Muscle of arm (tissue), 12 donors: ENCODE measurements around the gene SH2D5. TPM values are rescaled to one million over a fixed set of nuclear protein-coding genes. Genes with fewer than 3 reads are reported as not detected.
"Not testable (repeated sequence)": the region's sequence is repeated elsewhere in the genome, so short reads cannot be mapped to it uniquely, and the experiment has no call there.

ENCODE experiments used
- DNase-seq: peaks from one replicate; pipeline ENCODE4 v3.0.0-alpha.2; 2013
- polyA plus RNA-seq, 12 donors: library from polyadenylated mRNA; unstranded; fragments of 120-200 nt; gene quantifications; one replicate each; pipeline ENCODE4 v1.2.1, GENCODE V29; 2013; ENCODE audit not compliant: insufficient read length in 12 of 12

Gene SH2D5
- polyA plus RNA-seq, 12 donors: 0.10 to 0.62 (median 0.38) TPM; not detected in 2

DNA sequence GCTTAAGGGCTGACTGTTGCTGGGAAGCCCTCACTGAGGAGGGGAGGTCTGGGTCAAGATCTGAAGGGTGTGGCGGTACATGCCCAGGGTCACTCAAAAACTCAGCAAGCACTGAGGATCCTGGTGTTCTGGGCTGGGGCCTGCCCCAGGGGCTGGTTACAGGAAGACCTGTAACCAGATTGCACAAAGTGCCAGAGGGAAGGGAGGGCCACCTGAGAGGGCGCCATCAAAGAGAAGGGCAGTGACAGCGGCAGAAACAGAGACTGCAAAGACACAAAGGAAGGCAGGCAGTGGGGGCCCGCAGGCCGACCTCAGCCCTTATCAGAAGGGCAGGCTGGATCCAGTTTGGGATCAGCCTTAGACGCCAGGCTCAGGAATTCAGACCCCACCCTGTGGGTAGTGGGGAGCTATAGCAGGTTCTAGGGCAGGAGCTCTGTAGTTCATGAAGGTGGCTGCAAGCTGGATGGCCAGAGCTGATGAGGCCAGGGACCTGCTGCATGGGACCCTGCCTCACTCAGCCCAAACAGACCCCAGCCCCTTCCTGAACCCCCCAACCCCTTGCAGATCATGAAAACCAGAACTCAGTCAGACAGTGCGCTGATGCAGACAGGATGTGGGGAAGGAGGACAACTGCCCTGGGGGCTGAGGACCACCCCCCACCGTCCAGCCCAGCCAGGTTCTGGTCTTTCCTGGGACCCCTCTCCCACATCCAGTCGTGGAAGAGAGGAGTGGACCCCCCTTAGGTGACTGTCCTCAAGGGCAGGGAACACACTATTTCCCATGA, 3.9 kb downstream of the SH2D5 start:
- DNase-seq: no peak

DNA sequence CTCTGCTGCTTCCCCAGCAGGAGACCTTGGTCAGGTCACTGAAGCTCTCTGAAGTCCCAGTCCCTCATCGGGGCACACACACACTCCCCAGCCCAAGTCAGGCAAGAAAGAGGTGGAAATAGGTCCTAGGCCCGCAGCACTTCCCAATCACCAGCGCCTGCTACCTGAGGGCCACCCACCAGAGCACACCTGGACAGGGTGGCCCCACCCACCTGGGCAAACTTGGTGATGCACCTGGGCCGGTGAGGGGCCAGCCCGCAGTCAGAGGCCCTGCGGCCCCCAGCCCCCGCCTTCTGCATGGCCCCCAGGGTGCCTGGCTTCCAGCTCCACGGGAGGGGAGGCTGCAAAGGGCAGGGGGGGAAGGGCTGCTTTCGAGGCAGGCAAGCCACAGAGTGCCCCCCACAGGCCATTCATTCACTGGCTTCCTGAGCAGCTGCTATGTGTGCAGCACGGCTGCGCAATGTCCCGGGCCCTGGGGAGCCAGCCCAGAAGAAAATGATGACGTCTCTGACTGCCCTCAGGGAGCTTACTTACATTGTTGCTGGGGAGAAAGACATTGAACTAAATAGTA, 4.7 kb downstream of the SH2D5 start:
- no peak for DNase-seq

DNA sequence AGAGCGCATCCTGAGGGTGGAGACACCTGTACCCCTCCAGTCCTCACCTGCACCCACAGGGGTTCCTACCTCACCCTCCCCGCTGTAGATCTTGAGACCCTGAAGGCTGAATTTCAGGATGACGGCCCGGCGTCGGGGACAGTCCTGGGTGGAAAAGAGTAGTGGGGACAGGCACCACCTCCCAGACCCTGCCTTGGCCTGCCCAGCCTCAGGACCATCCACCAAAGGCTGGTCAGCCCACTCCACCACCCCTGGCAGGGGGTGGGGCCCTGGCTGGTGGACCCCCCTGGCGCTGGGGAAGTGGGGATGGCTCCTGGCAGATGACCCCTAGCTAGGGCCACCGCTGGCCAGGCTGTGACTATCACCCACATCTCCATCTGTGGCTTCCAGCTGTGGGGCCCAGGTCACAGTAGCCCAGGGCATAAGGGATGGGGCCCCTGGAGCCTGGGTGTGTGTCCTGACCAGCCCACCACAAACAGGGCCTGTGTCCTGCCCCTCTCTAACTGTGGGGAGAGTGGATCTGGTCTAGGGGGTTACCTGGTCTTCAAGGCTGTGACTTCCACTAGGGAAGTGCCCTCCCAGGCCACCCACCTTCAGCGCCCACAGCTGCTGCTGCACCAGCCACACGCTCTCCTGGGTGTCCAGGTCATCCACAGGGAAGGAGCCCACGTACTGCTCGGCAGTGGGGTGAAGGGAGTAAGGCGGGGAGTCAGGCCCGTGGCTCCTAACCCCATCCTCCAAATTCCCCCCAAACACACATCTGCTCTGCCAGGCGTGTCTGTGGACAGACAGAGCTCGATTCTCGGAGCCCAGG, 5.4 kb downstream of the SH2D5 start:
- no peak for DNase-seq

DNA sequence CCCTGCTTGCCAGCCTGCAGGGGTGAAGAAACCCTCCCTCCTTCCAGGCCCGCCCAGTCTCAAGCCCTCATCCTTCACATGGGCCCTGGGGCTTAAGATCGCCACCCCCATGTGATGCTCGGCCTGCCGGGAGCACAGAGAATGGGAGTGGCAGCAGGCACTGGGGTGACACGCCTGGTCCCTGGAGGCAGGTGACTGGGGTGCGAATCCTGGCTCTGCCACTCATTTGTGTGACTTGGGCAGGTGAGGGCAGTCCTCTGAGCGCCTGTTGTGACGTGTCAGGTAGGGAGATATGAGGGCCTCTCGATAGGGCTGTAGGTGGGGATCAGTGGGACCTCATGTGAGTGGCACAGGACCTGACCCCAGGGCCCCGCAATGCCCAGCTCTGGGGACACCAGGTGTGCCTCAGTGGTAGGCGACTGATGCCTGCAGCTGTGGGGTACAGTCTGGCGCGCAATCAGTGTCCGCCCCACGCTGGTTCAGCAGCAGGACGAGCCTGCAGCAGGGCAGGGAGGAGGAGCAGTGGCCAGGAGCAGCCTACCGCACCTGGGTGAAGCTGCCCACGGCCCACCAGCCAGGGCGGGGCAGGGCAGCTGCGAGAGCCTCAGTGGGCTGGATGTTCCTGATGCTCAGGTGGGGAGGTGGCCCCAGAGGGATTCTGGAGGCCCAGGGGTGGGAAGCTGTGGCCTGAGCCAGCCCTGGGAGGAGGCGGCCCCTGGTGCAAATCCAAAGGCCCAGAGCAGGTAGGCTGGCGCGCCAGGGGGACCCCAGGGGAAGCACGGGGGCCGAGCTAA, 6.2 kb downstream of the SH2D5 start:
- no peak for DNase-seq

DNA sequence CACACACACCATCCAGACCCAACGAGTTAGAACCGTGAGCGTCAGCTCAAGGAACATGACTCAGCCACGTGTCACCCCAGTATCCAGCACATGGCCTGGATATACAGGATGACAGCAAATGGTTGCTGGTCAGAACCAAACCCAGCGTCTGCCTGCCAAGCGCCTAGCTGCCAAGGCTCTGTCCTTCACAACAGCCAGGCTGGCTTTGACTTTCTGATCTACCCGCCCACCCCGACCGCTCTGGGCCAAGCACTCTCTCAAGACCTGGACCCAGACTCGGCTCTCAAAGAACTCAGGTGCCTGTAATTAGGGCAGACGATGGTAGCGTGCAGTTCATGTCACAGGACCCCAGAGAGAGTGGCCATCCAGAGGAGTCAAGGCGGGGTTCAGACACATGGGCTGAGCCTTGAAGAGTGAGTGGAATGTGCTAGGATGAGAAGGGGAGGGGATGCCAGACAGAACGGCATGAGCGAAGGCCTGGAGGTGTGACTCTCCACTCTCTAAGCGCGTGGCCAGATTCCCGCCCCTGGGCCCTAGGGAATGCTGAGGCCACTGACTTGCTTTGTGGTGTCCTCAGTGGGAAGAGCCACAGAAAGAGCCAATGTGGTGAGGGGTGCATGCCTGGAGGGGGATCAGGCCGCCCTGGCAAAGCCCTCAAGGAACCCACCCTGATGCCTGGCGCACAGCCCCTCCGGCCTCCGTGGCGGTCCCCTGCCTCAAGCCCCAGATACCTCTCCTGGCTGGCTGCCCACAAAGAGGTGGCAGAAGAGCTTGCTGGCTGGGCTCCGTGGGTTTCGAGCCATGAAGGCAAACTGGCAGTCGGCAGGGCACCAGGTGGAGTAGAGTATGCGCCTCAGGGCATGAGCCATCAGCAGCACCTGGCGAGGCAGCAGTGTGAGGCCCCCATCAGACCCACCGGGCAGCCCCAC, 7.0 kb downstream of the SH2D5 start:
- no peak for DNase-seq

DNA sequence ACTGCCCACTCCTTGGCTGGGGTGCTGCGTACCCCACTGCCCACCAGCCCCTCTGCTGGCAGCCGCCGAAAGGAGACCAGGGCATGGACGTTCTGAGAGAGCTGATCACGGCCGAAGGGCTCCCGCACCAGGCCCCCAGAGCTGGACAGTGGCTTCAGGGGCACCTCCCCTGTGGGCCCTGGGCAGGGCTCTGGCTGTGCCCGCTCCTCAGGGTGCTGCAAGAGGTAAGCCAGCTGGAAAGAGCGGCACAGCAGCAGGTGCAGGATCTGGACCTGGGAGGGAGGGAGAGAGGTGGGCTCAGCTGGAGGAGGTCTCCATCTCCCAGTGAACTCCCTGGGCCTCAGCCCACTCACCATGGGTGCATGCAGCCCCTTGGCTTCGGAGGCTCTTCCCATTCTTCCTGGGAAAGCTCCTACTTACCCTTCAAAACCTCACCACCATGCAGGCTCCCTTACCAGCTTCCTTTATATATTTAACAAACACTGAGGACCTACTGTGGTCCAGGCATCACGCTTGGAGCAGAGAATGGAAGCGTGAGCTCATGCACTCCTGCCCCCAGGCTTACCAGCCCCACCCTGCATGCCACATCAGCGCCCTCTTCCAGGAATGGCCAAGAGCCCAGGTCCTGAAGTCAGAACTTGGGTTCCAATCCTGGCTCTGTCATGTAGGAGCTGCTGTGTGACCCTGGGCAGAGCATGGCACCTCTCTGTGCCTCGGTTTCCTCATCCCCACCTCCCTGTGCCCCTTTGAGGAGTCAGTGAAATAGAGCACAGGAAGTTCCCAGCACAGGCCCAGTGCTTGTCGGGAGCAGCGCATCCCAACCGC, 7.9 kb downstream of the SH2D5 start:
- no peak for DNase-seq

DNA sequence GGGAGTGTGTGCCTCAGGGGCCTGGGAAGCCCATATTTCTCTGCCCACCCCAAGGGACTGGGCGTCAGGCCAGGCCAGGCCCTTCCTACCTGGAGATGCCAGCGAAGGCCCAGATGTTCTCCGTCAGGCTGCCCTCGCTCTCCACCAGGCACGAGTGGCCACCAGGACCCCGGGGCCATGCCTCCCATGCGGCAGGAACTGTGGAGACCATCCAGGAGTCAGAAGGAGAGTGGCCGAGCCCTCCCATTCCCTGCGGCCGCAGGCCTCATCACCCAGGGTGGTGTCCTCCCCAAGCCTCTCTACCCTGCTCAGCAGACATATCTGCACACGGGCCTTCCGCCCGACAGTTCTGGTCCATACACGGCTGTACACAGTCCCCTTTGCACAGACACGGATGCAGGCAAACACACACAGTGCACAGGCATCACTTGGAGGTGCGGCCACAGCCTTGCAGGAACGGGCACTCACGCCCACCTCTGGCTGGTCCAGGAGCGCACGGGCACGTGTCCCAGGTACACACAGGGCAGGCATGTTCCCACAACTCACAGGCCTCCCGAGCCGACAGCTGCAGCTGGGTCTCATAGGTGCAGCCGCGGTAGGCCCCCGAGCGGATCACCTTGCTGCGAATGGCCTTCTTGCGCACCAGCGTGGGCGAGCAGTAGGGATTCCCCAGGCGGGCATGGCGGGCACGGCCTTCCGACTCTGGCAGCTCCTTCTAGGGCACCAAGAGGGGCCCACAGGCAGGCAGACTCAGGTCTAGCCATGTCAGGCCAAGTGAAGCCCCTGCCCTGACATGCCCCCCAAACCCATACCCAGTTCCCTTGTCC, 8.8 kb downstream of the SH2D5 start:
- DNase-seq: no peak

DNA sequence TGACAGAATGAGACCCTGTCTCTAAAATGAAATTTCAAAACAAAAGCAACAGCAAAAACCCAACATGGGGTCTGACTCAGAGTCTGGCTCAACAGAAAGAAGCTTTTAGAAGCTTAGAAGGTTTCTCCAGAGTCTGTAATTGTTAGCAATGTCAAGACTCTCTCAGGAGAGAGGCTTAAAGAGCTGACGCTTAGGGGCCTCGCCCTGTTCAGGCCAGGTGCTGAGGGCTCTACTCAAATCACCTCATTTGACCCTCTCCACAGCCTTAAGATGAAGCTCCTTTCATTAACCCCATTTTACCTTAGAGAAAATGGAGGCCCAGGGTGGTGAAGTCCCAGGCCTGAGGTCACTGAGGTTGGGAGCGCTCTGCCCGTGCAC, 9.4 kb downstream of the SH2D5 start:
- no peak for DNase-seq

DNA sequence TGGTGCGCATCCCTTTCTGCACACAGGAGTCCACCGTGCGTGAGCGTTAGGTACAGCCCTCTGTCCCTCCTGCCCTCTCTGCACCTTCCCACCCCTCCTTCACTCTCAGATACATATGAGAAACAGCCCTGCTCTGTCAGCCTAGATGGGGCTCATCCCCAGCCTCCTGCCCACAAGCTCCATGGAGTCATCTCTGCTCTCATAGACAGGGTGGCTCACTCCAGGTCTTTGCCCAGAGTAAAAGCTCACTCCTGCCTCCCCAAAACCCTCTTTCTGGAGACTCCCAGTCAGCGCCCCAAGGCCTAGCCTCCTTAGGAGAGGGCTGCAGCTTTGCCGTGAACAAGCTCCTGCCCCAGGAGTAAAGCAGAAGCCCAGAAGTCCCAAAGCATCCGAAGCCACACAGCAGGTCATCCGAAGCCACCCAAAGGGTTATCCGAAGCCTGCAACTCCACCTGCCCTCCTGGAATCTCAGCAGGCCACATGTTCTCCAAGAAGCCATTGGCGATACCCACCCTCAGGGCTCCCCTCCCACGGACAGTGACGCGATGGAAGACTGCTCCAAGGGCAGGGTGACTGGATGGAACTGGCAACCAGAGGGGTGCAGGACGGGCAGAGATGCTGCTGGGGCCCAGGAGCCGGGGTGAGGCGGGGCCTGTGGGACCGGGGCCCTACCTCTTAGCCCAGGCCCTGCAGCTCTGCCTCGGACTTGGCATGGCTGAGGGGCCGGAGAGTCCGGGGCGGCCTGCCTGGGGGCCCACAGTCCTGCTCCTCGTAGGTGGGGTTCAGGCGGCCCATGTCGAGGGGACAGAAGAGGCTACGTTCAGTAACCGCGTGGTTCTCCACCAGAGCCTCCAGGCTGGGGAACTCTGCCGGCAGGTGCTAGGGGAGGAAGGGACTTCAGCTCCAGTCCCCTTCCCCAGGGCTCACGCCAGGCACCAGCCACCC, 11.1 kb downstream of the SH2D5 start:
- no peak for DNase-seq

DNA sequence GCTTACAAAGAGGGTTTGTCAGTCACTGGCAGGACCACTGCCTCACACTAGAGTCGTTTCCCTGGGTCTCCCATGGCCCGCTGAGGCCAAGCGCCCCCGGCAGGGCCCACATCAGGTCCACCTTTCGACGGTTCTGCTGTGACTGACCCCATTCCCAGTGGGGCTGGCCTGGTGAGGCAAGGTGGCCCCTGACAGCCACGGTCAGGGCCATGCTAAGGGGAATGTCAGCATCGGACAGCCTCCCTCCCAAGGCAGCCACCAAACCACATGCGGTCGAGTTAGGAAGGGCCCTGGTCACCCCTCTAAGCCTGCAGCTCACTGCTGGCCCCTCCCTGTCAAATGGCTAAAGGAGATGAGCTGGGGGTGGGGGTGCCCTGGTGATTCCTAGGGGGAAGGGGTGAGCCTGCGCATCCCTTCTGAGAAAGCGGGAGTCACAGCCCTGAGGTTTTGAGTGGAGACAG, 11.8 kb downstream of the SH2D5 start:
- no peak for DNase-seq

DNA sequence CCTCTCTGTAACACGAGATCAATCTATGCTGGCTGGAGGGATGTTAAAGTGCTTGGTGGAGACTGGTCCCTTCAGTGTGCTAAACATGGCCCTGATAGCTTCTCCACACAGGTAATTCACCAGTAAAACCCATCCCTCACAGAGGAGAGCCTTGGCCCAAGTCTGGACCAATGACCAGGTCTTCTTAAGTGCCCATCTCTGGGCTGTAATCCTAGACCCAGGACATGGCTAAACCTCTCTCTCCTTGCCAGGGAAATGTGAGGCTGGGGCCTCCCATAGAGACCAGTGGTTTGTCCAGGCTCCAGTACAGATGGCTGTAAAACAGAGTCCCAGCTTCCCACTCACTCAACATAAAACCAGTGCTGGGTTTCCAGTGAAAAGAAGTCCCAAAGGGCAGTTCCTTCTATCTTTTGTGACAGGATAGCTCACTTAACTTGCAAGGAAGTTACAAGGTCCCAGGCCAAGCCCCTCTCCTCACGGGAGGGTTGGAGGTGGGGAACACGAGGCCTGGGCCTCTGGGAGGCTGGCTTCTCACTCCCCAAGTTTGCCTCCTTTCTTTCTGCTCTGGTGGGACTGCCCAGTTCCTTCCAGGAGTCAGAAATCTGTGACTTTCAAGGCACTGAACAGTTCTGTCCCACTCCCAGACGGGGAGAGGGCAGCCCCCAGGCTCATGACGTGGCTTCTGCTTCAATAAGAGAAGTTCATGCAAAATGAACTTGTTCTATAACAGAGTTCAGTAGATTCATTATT, 12.5 kb downstream of the SH2D5 start:
- no peak for DNase-seq

DNA sequence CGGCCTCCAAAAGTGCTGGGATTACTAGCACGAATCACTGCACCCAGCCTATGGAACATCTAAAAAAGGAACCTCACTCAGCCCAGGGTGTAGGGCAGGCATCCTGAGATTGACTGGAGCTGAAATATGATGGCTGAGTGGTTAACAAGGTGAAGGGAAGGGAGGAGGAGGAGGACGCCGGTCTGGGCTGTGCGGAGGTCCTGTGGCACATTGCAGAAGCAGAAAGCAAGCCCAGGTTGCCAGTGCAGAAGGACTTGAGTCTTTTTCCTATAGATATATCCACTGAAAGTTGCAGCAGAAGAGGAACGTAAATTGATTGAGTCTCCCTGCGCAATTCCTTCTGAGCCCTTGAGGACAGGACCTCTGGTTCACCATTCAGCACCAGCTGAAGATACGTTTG, 13.2 kb downstream of the SH2D5 start:
- DNase-seq: no peak

DNA sequence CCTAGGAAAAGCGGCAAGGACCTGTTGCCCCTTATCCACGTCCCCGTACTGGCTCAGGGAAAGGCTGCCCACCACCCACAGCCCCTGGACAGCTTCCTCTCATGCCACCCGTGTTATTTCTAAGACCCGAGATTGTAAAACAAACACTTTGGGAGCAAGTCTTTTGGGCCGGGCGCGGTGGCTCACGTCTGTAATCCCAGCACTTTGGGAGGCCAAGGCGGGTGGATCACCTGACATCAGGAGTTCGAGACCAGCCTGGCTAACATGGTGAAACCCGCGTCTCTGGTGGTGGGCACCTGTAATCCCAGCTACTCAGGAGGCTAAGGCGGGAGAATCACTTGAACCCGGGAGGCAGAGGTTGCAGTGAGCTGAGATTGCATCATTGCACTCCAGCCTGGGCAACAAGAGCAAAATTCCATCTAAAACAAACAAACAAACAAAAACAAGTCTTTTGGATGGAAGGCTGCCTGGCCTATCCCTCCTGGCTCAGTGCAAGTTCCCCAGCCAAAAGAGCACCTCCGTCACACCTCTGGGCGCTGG, 14.1 kb downstream of the SH2D5 start:
- not testable (repeated sequence) for DNase-seq

DNA sequence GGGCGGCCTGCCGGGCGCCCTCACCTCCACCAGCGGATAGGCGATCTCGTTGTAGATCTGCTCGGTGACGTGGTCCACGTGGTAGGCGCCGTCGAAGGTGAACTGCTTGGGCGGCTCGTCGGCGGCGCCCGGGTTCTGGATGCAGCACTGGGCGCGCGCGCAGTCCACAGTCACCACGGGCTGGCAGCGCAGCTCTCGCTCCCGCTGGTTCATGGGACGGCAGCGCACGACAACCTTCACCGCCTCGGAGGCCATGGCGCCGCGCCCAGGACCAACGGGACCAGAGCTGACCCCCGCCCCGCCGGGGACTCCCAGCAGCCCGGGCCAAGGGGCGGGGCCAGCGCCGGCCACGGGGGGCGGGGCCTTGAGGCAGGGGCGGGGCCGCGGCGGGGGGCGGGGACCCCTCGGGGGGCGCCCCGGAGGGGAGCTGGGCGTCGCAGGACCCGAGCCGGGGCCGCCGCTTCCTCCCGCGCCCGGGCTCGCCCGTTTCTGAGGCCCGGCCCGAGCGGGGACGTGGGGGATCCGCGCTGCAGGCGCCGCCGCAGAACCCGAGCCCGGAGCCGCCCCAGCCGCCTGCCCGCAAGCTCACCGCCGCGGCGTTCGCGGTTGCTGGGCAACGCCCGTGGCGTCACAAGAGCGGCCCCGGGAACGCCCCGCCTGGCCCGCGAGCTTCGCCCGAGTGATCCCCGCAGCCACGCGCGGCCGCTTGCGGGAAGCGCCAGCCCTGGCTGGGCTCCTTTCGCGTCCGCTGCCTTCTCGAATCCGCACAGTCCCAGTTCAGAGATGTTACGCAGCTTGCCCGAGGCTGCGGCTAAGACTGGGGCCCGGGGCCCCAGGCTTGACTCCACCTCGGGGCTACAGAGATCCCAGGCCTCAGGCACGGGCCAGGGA, 14.8 kb downstream of the SH2D5 start, which contains the start of gene KIF17:
KIF17 (minus strand) TSS at position 556 of the 891 bp plus-strand sequence; CDS start at position 255, 301 bp downstream.
- DNase-seq: peak; percentile 59

DNA sequence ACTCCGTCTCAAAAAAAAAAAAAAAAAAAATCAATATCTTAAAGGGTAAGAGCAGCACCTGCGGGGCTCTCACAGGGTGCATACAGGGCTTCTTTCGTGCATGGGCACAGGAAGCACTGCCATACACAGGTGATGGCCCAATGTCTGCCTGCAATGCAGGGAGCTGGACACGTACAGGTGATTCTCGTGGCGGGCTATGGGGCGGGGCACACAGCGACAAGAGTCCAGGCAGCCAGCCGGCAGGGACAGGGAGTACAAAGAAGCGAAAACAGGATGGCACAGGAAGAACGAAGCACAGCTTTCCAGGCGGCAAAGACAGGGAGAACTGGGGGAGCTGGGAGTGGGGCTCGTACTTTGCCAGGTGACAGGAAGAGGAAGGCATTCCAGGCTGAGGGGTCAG, 16.3 kb downstream of the SH2D5 start:
- DNase-seq: no peak
